Retina (tissue), 1 donor: ENCODE data around the gene SPOP.
"Not testable (repeated sequence)": the region's sequence is repeated elsewhere in the genome, so short reads cannot be mapped to it uniquely, and the experiment has no call there.

Experiments used
- DNase-seq: peaks from one replicate; pipeline ENCODE4 v3.0.0-alpha.2; 2016

Gene SPOP

DNA sequence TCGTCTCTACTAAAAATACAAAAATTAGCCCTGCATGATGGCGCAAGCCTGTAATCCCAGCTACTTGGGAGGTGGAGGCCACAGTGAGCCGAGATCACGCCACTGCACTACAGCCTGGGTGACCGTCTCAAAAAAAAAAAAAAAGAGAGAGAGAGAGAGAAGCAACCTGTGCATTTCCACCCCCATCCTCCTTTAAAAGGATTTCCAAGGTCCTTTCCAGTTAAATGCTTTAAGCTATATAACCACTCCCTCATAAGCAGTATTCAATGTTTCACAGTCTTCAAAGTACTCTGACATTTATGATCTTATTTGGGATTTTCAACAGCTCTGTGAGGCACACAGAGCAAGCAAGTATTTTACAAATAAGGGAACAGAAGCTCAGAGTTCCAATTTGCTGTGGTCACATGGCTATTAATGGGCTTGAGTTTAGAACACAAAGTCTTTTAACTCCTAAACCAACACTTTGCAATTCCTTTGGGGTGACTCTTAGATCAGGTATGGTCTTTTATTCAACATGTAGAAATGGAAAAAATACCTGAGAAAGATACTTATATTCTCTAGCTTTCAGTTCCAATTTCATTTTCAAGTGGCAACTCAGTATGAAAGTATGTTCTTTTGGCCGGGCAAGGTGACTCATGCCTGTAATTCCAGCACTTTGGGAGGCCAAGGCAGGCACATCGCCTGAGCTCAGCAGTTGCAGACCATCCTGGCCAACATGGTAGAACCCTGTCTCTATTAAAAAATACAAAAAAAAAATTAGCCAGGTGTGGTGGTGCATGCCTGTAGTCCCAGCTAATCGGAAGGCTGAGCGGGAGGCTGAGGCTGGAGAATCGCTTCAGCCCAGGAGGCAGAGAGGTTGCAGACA lies 31.3 kb downstream of the SPOP start:
- DNase-seq: no peak

GRCh38 chr17:49646056-49646390 lies 31.9 kb downstream of the SPOP start:
- not testable (repeated sequence) for DNase-seq

GRCh38 chr17:49645654-49646053 lies 32.2 kb downstream of the SPOP start:
- no peak for DNase-seq

GRCh38 chr17:49640556-49640955 lies 37.3 kb downstream of the SPOP start:
- DNase-seq: no peak

GRCh38 chr17:49638818-49639217 lies 39.1 kb downstream of the SPOP start:
- no peak for DNase-seq

DNA sequence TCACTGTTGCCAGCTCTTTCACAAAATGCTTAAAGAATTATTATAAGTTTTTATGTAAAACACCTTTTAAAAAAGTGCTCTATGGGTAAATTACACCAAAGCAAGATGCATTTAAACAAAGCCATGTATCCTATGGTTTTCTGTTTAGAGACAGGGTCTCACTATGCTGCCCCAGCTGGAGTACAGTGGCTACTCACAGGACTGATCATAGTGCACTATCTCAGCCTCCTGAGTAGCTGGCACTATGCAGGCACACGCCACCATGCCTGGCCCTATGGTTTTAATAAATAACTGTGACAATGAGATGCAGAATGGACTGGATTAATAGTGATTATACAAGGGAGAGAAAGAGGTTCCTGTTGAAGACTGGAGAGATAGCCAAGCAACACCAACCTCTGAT lies 40.2 kb downstream of the SPOP start:
- DNase-seq: no peak

- no peak for DNase-seq
Observed at GRCh38 chr17:49637050-49637449, 40.8 kb downstream of the SPOP start.

DNA sequence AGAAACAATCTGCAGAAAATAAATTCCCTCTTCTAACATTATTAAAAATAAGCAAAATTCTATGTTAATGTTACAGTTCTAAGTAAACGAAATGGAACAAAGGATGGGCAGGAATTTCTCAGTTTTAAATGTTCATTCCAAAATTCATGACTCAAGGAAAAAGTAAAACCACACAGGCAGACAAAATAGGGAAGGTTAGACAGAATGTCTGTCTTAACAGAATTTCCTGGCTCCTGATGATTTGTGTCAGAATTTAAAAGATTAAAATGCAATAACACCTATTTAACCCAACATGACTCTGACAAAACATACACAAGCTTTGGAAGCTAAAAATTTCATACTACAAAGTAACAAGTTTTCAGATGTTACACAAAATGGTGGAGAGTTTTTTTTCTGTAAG lies 42.8 kb downstream of the SPOP start:
- no peak for DNase-seq

GRCh38 chr17:49634485-49634860 lies 43.4 kb downstream of the SPOP start:
- DNase-seq: no peak

DNA sequence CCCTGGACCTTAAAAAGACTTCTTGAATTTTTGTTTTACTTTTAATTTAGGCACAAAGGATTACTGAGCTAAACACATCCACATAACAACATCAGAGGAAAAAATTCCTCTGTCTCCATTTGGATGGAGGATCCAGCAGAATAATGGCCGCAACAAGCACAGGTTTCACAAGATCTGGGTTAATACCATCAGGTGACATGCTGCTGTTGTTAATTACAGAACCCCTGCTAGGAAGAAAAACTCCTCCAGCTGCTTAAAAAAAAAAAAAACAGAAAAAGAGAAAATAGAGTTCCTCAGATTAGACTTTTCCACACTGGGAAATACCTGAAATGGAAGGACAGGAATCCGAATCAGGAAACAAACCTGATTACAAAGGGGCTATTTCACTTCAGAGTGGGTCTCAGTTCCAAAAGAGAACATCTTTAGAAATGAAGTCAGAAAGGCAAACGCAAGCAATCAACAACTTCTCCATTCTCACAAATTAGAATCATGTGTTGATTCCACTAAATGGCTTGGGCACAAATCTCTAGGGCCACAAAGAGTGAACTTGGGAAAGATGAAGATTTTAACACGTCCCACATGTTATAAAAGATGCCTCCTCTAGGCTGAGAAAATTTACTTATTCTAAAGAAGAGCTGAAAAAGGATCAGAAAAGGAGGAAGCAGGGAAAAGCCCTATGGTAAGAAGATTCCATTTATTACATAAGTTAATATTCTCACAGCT lies 44.0 kb downstream of the SPOP start:
- no peak for DNase-seq

DNA sequence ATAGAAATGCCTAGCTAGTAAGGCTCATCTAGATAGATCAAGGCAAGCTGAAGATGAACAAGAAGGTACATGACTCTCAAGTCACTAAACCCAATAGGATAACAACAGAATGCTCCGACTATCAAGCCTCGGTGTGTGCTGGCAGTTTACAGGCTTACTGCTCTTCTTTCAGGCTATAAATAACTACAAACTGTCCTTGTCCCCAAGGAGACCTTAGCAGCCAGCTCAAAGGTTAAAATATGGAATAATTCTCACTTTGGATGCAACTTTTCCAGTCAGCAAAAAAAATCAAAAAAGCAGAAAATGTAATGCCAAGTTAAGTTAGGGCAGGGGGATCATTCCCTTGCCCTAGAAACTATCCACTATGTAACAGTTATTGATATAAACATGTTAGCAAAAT lies 44.6 kb downstream of the SPOP start:
- no peak for DNase-seq

- DNase-seq: no peak
Observed at GRCh38 chr17:49632201-49632600, 45.7 kb downstream of the SPOP start.

- no peak for DNase-seq
Observed at GRCh38 chr17:49631496-49631895, 46.4 kb downstream of the SPOP start.

DNA sequence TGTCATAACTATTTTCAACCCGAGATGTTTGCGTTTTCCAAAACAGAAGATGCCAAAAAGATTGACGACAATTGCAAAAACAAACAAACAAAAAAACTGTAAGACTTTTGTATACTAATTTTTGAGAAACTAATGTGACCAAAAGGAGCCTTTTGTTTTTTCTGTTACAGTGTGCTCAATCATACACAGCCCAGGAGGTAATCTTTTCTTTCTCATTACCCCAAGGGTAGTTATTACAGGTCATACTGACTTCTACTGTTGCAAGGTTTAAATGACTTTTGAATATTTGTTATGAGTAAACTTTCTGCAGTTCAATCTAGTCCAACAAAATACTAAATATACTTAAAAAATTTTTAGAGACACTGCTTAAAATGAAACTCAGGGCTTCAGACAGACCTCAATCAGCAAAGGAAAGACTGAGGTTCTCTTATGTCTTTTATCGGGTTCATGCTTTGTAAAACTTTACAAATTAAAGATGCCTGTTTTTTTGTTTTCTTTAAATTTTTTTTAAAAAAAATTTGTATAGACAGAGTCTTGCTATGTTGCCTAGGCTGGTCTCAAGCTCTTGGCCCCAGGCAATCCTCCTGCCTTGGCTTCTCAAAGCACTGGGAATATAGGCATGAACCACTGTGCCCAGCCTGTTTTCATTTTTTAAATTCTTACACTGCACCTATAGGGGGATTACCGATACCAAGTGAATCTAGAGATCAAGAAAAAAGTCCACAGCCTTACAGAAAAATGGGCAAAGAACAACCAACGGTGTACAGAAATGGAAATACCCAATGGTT lies 47.6 kb downstream of the SPOP start:
- no peak for DNase-seq

- DNase-seq: no peak
Observed at GRCh38 chr17:49629447-49629846, 48.5 kb downstream of the SPOP start.

GRCh38 chr17:49624896-49625295 lies 53.0 kb downstream of the SPOP start:
- no peak for DNase-seq

DNA sequence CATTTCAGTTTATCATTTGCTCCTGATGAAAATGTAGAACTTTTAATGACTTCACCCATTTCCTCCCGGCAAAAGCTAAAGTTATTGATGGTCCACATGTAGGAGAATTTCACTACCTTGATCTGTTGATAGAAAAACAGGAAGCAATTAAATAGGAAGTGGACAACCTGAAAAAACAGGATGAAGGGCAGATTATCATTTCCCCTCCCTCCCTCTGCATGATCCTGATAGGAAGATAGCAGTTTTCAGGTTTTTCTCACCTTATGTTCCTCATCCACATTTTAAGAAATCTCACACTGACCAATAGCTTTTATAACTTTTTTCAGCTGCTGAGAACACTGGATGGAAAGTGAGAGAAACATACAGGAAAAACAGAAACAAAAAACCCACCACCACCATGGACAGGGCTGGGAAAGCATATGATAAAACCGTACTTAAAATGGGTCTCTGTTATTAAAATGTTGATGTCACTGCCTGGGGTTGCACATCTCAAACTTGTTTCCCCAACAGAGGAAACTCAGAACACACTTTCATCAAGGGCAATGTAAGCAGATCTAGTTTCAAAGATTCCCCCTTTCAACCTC lies 55.9 kb downstream of the SPOP start:
- DNase-seq: no peak

- DNase-seq: no peak
Observed at GRCh38 chr17:49621420-49621819, 56.5 kb downstream of the SPOP start.

DNA sequence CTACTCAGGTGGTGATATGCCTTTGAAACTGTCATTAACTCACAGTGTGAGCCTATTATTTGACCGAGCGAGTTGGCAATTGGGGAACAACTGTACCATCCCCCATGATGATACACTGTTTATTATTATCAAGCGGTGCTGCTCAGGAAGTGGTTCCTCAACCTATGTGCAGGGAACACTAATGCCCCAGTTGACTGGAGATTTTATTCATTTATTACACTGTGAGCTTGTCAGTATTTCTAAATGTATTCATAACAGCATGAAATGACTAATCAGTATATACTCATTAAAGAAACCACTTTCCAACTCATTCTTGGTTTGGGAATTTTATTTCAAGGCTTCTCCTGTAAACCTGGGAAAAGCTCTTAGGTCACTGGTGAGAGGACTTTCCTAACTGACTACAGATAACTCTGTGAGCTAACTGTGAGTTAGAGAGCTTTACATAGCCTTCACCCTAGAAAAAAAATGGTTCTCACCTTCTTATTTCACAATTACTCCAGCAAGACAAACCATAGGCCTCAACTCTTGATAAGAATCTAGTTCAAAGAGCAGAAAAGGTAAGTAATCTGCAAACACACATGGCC lies 59.8 kb downstream of the SPOP start:
- no peak for DNase-seq

- no peak for DNase-seq
Observed at GRCh38 chr17:49616601-49617131, 61.2 kb downstream of the SPOP start.

DNA sequence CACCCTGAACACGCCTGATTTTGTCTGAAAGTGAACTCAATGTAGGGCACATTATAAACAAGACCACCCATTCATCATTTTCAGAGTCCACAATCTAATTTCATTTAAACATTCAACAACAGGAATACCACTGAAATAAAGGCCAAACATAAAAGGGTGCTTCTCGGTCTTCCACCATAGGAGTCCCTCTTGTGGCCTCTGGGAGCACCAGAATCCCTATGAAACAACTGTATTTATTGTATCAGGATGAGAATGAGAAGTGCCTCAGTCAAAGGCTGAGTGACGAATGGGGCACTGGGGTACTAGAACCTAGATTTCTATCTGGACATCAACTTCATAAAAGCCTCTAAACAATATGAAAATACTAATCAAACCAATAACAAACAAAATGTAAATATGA lies 61.8 kb downstream of the SPOP start:
- DNase-seq: no peak

- no peak for DNase-seq
Observed at GRCh38 chr17:49613182-49613800, 64.6 kb downstream of the SPOP start.
